ENCODE measurements around the gene OSBPL2.

Gene OSBPL2

GRCh38 chr20:62335532-62335931, 97.2 kb downstream of the OSBPL2 start:
- Histone ChIP-seq H3K4me1 (ENCODE audit: insufficient read depth, low read length) (no peaks in the 10 kb centered on the region), H4K20me1 (ENCODE audit: insufficient read depth, low read length) (peaks cover 19% of the 10 kb centered on the region; the same call in 1 of the 2 replicates), H3K27ac (ENCODE audit: low read length) (no peak overlapping the region), H2AFZ (ENCODE audit: low read depth, low read length) (no peak overlapping the region), H3K4me2 (ENCODE audit: insufficient read depth, low read length) (no peak overlapping the region), H3K36me3 (ENCODE audit: insufficient read depth, low read length) (no peaks in the 10 kb centered on the region), H3K27me3 (ENCODE audit: insufficient read depth, low read length, poor library complexity) (peaks cover 18% of the 10 kb centered on the region), H3K4me3 (ENCODE audit: low read depth in 1 of 2, low read length in 2 of 2) (no peak overlapping the region), H3K79me2 (ENCODE audit: insufficient read depth, low read length) (no peaks in the 10 kb centered on the region), H3K9me3 (ENCODE audit: insufficient read depth, low read length, severe bottlenecking) (no peaks in the 10 kb centered on the region), H3K9ac (ENCODE audit: low read depth, low read length) (no peak overlapping the region)
- ATAC-seq (ENCODE audit: insufficient read depth, low read depth) = no peak
- TF ChIP-seq EZH2 (IDR thresholded peaks at IDR 0.05; ENCODE audit: borderline replicate concordance, low read depth, low read length, severe bottlenecking) = no peak
- TF ChIP-seq CTCF (IDR thresholded peaks at IDR 0.05; ENCODE audit: borderline replicate concordance, extremely low read depth, low read length, poor library complexity, severe bottlenecking) = no peak
- DNase-seq = no peak

- TF ChIP-seq CTCF (IDR thresholded peaks at IDR 0.05; ENCODE audit: borderline replicate concordance, extremely low read depth, low read length, poor library complexity, severe bottlenecking) = no peak
- no peak for TF ChIP-seq EZH2 (IDR thresholded peaks at IDR 0.05; ENCODE audit: borderline replicate concordance, low read depth, low read length, severe bottlenecking)
- H2AFZ ChIP-seq (ENCODE audit: low read depth, low read length) = no peak overlapping the region
- peaks cover 21% of the 10 kb centered on the region for H3K27me3 ChIP-seq (ENCODE audit: insufficient read depth, low read length, poor library complexity)
- no peak overlapping the region for H3K4me2 ChIP-seq (ENCODE audit: insufficient read depth, low read length)
- peaks cover 19% of the 10 kb centered on the region; the same call in 1 of the 2 replicates for H4K20me1 ChIP-seq (ENCODE audit: insufficient read depth, low read length)
- H3K79me2 ChIP-seq (ENCODE audit: insufficient read depth, low read length) = no peaks in the 10 kb centered on the region
- H3K4me3 ChIP-seq (ENCODE audit: low read depth in 1 of 2, low read length in 2 of 2) = no peak overlapping the region
- no peaks in the 10 kb centered on the region for H3K36me3 ChIP-seq (ENCODE audit: insufficient read depth, low read length)
- ATAC-seq (ENCODE audit: insufficient read depth, low read depth) (no peak), DNase-seq (no peak)
- no peaks in the 10 kb centered on the region for H3K9me3 ChIP-seq (ENCODE audit: insufficient read depth, low read length, severe bottlenecking)
- no peak overlapping the region for H3K27ac ChIP-seq (ENCODE audit: low read length)
- no peak overlapping the region for H3K9ac ChIP-seq (ENCODE audit: low read depth, low read length)
- no peaks in the 10 kb centered on the region for H3K4me1 ChIP-seq (ENCODE audit: insufficient read depth, low read length)
Observed at GRCh38 chr20:62336329-62336728, 98.0 kb downstream of the OSBPL2 start.

GRCh38 chr20:62336775-62337557, 98.6 kb downstream of the OSBPL2 start:
- Histone ChIP-seq H3K4me2 (ENCODE audit: insufficient read depth, low read length) (no peak overlapping the region), H3K27me3 (ENCODE audit: insufficient read depth, low read length, poor library complexity) (peaks cover 22% of the 10 kb centered on the region), H3K4me3 (ENCODE audit: low read depth in 1 of 2, low read length in 2 of 2) (no peak overlapping the region), H3K27ac (ENCODE audit: low read length) (no peak overlapping the region), H3K36me3 (ENCODE audit: insufficient read depth, low read length) (no peaks in the 10 kb centered on the region), H3K9ac (ENCODE audit: low read depth, low read length) (no peak overlapping the region), H3K9me3 (ENCODE audit: insufficient read depth, low read length, severe bottlenecking) (no peaks in the 10 kb centered on the region), H3K4me1 (ENCODE audit: insufficient read depth, low read length) (no peaks in the 10 kb centered on the region), H2AFZ (ENCODE audit: low read depth, low read length) (no peak overlapping the region), H4K20me1 (ENCODE audit: insufficient read depth, low read length) (peaks cover 19% of the 10 kb centered on the region; the same call in 1 of the 2 replicates), H3K79me2 (ENCODE audit: insufficient read depth, low read length) (no peaks in the 10 kb centered on the region)
- ATAC-seq (ENCODE audit: insufficient read depth, low read depth) (no peak), DNase-seq (no peak)
- no peak for TF ChIP-seq EZH2 (IDR thresholded peaks at IDR 0.05; ENCODE audit: borderline replicate concordance, low read depth, low read length, severe bottlenecking)
- TF ChIP-seq CTCF (IDR thresholded peaks at IDR 0.05; ENCODE audit: borderline replicate concordance, extremely low read depth, low read length, poor library complexity, severe bottlenecking) = no peak

All from DND-41 (cell line).